Vagina (tissue), 2 donors: Measurements from ENCODE around the gene CP. TPM values are rescaled to one million over a fixed set of nuclear protein-coding genes. Genes with fewer than 3 reads are reported as not detected.
A peak's percentile ranks its signal among the peaks of the same experiment; 100 is the strongest.
"Not testable (repeated sequence)": the region's sequence is repeated elsewhere in the genome, so short reads cannot be mapped to it uniquely, and the experiment has no call there.

Experiments used
- DNase-seq, 2 donors: peaks; one replicate each; pipeline ENCODE4 v3.0.0-alpha.2; 2017; ENCODE audit errors: extremely low spot score in 2 of 2
- H3K27ac ChIP-seq: fragments of 200-600 bp; sonication (generic); one replicate; pipeline ENCODE4 v1.5.1; 2019
- H3K27me3 ChIP-seq: fragments of 200-600 bp; sonication (generic); one replicate; pipeline ENCODE4 v1.5.1; 2019
- H3K36me3 ChIP-seq, 2 donors: fragments of 200-600 bp; sonication (generic); one replicate each; pipeline ENCODE4 v1.5.1; 2017 to 2019
- H3K4me1 ChIP-seq: fragments of 200-600 bp; sonication (generic); one replicate; pipeline ENCODE4 v1.5.1; 2019
- H3K4me3 ChIP-seq, 2 donors: fragments of 200-600 bp; sonication (generic); 1 replicate in 1 of 2; 2 replicates in 1 of 2; pipeline ENCODE4 v1.5.1; 2016 to 2019
- H3K9me3 ChIP-seq: fragments of 200-600 bp; sonication (generic); one replicate; pipeline ENCODE4 v1.5.1; 2019
- POLR2A ChIP-seq, 2 donors: fragments of 450-650 bp; IDR thresholded peaks; one replicate each; pipeline ENCODE4 v1.6.1; 2017; ENCODE audit warnings: antibody characterized with exemption in 2 of 2, mild to moderate bottlenecking in 2 of 2, moderate library complexity in 2 of 2
- POLR2AphosphoS5 ChIP-seq, 2 donors: sonication (generic); formaldehyde crosslinking; IDR thresholded peaks; one replicate each; pipeline ENCODE4 v1.9.0; 2017; ENCODE audit warnings: antibody characterized with exemption in 2 of 2, mild to moderate bottlenecking in 2 of 2, low read depth in 1 of 2; ENCODE audit not compliant: insufficient read depth in 1 of 2
- intact Hi-C: fragments of 100-400 bp; cut with DNase I; formaldehyde crosslinking; loops from one replicate; pipeline ENCODE4 v1.15.1; 2023
- total RNA-seq: library from RNA; depleted of rRNA; stranded (reverse); fragments of >200 nt; gene quantifications from one replicate; pipeline ENCODE4 v1.2.3, GENCODE V29; 2016
- TF ChIP-seq, protein P1 (sequence below), 3 experiments: fragments of 450-650 bp in 2 of 3; fragments of 200-600 bp in 1 of 3; sonication (generic) in 1 of 3; IDR thresholded peaks; one replicate each; pipeline ENCODE4 v1.5.1; 2017 to 2019; ENCODE audit warnings: antibody characterized with exemption in 3 of 3, mild to moderate bottlenecking in 2 of 3, moderate library complexity in 2 of 3

CP gene
- total RNA-seq, 1 donor from 2014 or later, result 26.3 TPM

DNA sequence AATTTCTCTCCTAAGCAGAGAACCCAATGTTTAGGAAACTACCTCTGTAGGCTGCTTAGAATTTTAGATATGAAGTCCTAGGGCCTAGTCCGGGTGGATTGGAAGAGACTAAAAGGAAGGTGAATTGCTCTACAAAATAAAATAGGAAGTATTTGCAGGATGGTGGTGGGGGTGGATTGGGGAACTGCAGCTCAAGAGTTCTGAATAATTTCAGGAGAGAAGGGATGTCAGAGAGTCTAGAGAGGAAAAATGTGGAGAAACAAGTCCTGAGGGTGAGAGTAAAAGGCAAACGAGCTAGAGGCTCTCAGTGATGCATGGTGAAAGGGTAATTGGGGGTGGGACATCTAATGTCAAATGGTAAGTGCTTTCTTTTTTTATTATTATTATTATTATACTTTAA, 10.2 kb upstream of the CP start:
- H3K4me1 ChIP-seq, result no peaks in the 10 kb centered on the region
- no peak for DNase-seq
- H3K27me3 ChIP-seq, result no peaks in the 10 kb centered on the region
- H3K27ac ChIP-seq, result no peak overlapping the region
- intact Hi-C loops, result no loop called here
- no peaks in the 10 kb centered on the region for H3K9me3 ChIP-seq
- TF ChIP-seq, protein P1, sequence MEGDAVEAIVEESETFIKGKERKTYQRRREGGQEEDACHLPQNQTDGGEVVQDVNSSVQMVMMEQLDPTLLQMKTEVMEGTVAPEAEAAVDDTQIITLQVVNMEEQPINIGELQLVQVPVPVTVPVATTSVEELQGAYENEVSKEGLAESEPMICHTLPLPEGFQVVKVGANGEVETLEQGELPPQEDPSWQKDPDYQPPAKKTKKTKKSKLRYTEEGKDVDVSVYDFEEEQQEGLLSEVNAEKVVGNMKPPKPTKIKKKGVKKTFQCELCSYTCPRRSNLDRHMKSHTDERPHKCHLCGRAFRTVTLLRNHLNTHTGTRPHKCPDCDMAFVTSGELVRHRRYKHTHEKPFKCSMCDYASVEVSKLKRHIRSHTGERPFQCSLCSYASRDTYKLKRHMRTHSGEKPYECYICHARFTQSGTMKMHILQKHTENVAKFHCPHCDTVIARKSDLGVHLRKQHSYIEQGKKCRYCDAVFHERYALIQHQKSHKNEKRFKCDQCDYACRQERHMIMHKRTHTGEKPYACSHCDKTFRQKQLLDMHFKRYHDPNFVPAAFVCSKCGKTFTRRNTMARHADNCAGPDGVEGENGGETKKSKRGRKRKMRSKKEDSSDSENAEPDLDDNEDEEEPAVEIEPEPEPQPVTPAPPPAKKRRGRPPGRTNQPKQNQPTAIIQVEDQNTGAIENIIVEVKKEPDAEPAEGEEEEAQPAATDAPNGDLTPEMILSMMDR (IDR thresholded peaks at IDR 0.05), result no peak
- TF ChIP-seq POLR2AphosphoS5 (IDR thresholded peaks at IDR 0.05; ENCODE audit: insufficient read depth in 1 of 2, low read depth in 1 of 2) (no peak), POLR2A (IDR thresholded peaks at IDR 0.05) (no peak)
- H3K4me3 ChIP-seq, result no peak overlapping the region
- no peaks in the 10 kb centered on the region for H3K36me3 ChIP-seq

DNA sequence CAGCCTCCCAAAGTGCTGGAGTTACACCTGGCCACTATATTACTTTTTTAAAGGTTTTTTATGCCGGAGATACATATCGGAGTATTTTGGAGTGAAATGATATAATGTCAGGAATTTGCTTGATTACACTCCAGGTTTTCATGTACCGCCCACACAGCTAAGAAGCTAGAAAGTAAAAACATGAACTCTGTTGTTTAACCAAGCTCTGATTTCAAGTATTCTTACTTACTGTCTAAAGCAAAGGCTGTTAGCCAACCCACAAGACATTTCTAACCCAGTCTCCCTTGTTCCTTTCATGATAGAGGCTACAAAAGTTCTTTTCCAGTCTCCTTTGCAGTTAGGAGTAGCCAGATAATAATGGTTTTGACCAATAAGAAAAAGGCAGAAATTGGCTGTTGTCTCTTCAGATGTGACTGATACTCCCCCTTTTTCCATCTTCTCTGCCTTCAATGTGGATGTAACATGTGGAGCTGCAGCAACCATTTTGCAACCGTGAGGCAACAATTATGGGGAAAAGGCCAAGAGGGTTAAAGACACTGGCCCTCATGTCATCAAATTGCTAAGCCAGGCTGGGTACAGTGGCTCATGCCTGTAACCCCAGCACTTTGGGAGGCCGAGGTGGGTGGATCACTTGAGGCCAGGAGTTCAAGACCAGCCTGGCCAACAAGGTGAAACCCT, 6.1 kb upstream of the CP start:
- intact Hi-C loops, result no loop called here
- Histone ChIP-seq H3K9me3 (no peaks in the 10 kb centered on the region), H3K36me3 (no peaks in the 10 kb centered on the region), H3K4me3 (no peak overlapping the region), H3K27ac (no peak overlapping the region), H3K27me3 (no peaks in the 10 kb centered on the region), H3K4me1 (peaks cover 9% of the 10 kb centered on the region)
- TF ChIP-seq POLR2A (IDR thresholded peaks at IDR 0.05), result no peak
- TF ChIP-seq, protein P1 (IDR thresholded peaks at IDR 0.05), result no peak
- TF ChIP-seq POLR2AphosphoS5 (IDR thresholded peaks at IDR 0.05; ENCODE audit: insufficient read depth in 1 of 2, low read depth in 1 of 2), result no peak
- no peak for DNase-seq

DNA sequence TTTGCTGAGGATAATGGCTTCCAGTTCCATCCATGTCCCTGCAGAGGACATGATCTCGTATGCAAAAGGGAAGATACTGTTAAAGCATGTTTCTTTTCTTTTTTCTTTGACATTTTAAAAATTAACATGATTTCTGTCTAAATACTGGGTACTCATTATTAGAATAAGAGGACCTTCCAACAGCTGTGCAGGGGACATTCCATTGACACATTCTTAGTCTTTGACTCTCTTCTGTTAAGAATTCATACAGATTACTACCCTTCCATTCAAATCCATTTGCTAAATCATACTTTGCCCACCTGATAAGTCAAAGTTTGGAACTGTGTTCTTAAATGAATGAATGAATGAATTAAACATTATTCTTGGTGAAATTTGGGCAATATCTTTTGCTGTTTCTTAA, 5.1 kb upstream of the CP start:
- no peak overlapping the region for H3K4me3 ChIP-seq
- TF ChIP-seq, protein P1 (IDR thresholded peaks at IDR 0.05), result no peak
- no peak for TF ChIP-seq POLR2A (IDR thresholded peaks at IDR 0.05)
- no peak for TF ChIP-seq POLR2AphosphoS5 (IDR thresholded peaks at IDR 0.05; ENCODE audit: insufficient read depth in 1 of 2, low read depth in 1 of 2)
- intact Hi-C loops, result no loop called here
- no peaks in the 10 kb centered on the region for H3K27me3 ChIP-seq
- H3K9me3 ChIP-seq, result no peaks in the 10 kb centered on the region
- H3K4me1 ChIP-seq, result peaks cover 14% of the 10 kb centered on the region
- H3K27ac ChIP-seq, result no peak overlapping the region
- no peak for DNase-seq
- no peaks in the 10 kb centered on the region for H3K36me3 ChIP-seq

DNA sequence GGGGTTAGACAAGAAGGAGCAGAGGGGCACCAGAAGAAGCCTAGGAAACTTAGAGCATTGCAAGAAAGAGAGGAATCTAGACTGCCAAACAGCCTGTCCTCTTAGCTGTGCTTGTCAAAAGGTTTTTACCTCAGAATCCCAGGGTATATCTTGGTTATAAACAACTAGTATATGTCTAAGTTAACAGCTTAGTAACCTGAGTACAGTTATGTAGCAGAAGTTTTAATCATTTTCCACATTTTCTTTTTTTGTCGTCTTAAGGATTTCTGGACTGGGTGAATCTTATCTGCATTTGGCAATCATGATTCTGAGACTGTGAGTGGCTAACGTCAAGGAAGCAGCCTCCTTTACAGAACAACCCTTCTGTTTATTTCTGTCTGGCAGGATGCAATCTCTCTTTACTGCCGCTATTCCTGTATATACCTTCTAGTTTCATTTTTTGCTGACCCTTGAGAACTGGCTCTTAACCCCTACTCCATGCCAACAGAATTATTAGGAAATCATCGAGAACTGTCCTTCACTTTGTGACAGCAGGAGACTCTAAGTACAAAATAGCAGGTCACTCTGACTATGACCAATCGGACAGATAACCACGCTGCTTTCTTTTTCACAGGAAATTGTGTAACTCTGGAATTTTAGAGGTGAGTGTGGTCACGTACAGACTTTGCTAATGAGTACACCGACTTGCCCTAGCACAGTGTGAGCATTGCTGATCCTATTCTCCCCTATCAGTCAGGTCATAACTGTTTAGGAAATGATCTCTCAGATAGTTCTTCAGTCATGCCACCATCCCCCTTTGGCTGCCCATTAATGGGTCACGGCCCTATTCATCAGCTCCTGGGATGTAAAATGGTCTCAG, 3.3 kb upstream of the CP start:
- intact Hi-C loops, result no loop called here
- TF ChIP-seq, protein P1 (IDR thresholded peaks at IDR 0.05), result no peak
- TF ChIP-seq POLR2AphosphoS5 (IDR thresholded peaks at IDR 0.05; ENCODE audit: insufficient read depth in 1 of 2, low read depth in 1 of 2) (no peak), POLR2A (IDR thresholded peaks at IDR 0.05) (no peak)
- DNase-seq, result no peak
- Histone ChIP-seq H3K4me1 (peaks cover 17% of the 10 kb centered on the region), H3K36me3 (no peaks in the 10 kb centered on the region), H3K4me3 (peak overlapping the region; percentile 35 to 42), H3K27me3 (no peaks in the 10 kb centered on the region), H3K27ac (peak overlapping the region; percentile 48), H3K9me3 (no peaks in the 10 kb centered on the region)

DNA sequence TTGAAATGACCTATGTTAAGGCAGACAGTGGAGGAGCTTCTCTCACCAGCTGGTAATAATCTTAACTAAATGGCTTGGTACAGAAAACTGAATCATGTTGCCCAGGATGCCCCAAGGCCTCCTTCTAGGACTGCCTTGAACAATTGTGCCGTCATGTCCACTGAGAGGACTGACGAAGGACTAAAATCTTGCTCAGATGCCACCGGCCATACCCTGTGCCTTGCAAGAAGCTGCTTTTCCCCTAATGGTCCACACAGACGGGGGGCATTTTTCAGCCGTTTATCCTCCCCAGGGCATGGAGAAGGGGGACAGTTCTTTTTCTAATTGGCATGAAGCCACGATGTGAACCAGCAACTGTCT, 1.8 kb upstream of the CP start:
- no peak for TF ChIP-seq POLR2AphosphoS5 (IDR thresholded peaks at IDR 0.05; ENCODE audit: insufficient read depth in 1 of 2, low read depth in 1 of 2)
- TF ChIP-seq, protein P1 (IDR thresholded peaks at IDR 0.05), result no peak
- no peak for TF ChIP-seq POLR2A (IDR thresholded peaks at IDR 0.05)
- intact Hi-C loops, result no loop called here

DNA sequence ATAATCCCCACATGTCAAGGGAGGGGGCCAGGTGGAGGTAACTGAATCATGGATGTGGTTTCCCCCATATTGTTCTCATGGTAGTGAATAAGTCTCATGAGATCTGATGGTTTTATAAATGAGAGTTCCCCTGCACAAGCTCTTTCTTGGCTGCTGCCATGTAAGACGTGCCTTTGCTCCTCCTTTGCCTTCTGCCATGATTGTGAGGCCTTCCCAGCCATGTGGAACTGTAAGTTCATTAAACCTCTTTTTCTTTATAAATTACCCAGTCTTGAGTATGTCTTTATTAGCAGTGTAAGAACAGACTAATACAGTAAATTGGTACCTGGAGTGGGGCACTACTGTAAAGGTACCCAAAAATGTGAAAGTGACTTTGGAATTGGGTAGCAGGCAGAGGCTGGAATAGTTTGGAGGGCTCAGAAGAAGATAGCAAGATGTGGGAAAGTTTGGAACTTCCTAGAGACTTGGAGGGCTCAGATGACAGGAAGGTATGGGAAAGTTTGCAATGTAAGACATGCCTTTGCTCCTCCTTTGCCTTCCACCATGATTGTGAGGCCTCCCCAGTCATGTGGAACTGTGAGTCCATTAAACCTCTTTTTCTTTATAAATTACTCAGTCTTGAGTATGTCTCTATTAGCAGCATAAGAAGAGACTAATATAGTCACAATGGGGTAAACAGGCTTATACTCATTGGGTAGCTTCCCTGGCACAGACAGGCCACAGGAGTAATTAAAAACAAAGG, 2.1 kb downstream of the CP start:
- intact Hi-C loops, H3K4me1 ChIP-seq: not testable (repeated sequence)

More for the DNA sequence above, 1.8 kb upstream of the CP start:
- no peak for DNase-seq
- H3K36me3 ChIP-seq, result no peaks in the 10 kb centered on the region
- no peaks in the 10 kb centered on the region for H3K27me3 ChIP-seq
- no peak overlapping the region for H3K27ac ChIP-seq
- peaks cover 17% of the 10 kb centered on the region for H3K4me1 ChIP-seq
- H3K4me3 ChIP-seq, result no peak overlapping the region
- H3K9me3 ChIP-seq, result no peaks in the 10 kb centered on the region

More for the DNA sequence above, 2.1 kb downstream of the CP start:
- not testable (repeated sequence) for DNase-seq, H3K36me3 ChIP-seq, H3K9me3 ChIP-seq, H3K27me3 ChIP-seq, H3K27ac ChIP-seq, H3K4me3 ChIP-seq
